Body of pancreas (tissue), 4 donors: Measurements from ENCODE around the gene MORN1. TPM values are rescaled to one million over a fixed set of nuclear protein-coding genes. Genes with fewer than 3 reads are reported as not detected.

Experiments used
- ATAC-seq: fragments of 150-250 bp; one replicate; pipeline ENCODE4 v1.9.1; 2016
- DNase-seq, 4 donors: peaks; one replicate each; pipeline ENCODE4 v3.0.0-alpha.2; 2019
- H3K27ac ChIP-seq, 4 donors: fragments of 200-600 bp; sonication (generic); 1 replicate in 3 of 4; 2 replicates in 1 of 4; pipeline versions ENCODE4 v1.5.1 to v1.6.1; 2016 to 2019; ENCODE audit warnings: mild to moderate bottlenecking in 1 of 4, mixed read lengths in 1 of 4, moderate library complexity in 1 of 4
- H3K27me3 ChIP-seq, 2 donors: fragments of 200-600 bp; sonication (generic); one replicate each; pipeline ENCODE4 v1.6.0; 2016; ENCODE audit warnings: mild to moderate bottlenecking in 1 of 2
- H3K36me3 ChIP-seq, 2 donors: fragments of 200-600 bp; sonication (generic); replicated peaks in 1 of 2; 2 replicates each; pipeline ENCODE4 v1.5.1; 2016; ENCODE audit warnings: low read depth in 2 of 2; ENCODE audit not compliant: insufficient read depth in 1 of 2
- H3K4me1 ChIP-seq: fragments of 200-600 bp; sonication (generic); one replicate; pipeline ENCODE4 v1.6.0; 2016
- H3K4me3 ChIP-seq, 2 donors: fragments of 200-600 bp; sonication (generic); 1 replicate in 1 of 2; 2 replicates in 1 of 2; pipeline ENCODE4 v1.5.1; 2016 to 2019
- H3K9me3 ChIP-seq, 3 donors: fragments of 200-600 bp; sonication (generic); 1 replicate in 2 of 3; 2 replicates in 1 of 3; pipeline ENCODE4 v1.5.1; 2016
- POLR2A ChIP-seq, 3 donors: fragments of 450-650 bp; IDR thresholded peaks; one replicate each; pipeline ENCODE4 v1.6.1; 2016; ENCODE audit warnings: antibody characterized with exemption in 3 of 3, mild to moderate bottlenecking in 2 of 3
- WGBS, 2 donors: methylation state at CpG; one replicate each; pipeline ENCODE4 v1.1.5; 2017; 5-methylcytosine and 5-hydroxymethylcytosine counted together
- intact Hi-C: fragments of 100-400 bp; cut with DNase I; formaldehyde crosslinking; loops from one replicate; pipeline ENCODE4 v1.15.1; 2023
- total RNA-seq, 2 donors: library from RNA; depleted of rRNA; stranded (reverse); fragments of >200 nt; gene quantifications; one replicate each; pipeline ENCODE4 v1.1.0, GENCODE V29; 2016
- TF ChIP-seq, protein P1 (sequence below), 7 experiments: fragments of 450-650 bp in 4 of 7; fragments of 200-600 bp in 3 of 7; sonication (generic) in 3 of 7; IDR thresholded peaks; one replicate each; pipeline ENCODE4 v1.5.1; 2016 to 2019; ENCODE audit warnings: antibody characterized with exemption in 7 of 7

The MORN1 gene
- total RNA-seq, 2 donors from 2014 or later: 7.0 to 17.8 TPM

DNA sequence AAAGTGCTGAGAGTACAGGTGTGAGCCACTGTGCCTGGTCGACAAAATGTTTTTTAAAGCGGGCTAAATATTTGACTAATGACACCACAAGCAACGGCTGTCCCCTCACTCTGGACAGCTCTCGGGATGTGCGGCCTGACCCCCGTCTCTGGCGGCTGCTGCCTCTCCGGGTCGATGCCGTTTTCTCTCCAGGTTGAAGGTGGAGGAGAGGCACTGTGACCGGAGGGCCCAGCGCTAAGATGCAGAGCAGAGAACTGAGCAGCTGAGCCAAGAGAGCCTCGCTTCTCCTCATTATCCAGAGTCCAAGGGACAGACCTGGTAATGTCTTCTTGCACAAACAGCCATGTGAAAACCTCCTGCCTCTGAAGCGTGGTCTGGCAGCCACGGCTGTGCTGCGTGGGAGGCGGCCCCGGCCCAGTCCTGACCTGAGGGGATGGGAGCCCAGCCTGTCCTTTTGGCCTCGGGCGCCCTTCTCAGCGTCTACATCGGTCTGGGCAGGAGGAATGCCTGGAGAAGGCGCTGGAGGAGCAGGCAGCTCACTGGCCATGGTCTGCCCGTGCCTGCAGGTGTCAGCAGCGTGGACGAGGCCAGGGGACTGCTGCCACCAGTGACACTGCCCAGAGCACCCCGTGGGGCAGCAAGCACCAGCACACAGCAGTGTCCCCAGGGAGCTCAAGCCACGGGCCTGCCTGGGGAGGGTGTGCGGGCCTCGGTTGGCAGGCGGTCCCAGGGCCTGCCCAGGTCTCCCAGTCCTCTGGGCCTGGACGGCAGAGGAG lies 10.3 kb downstream of the MORN1 start:
- DNase-seq: no peak

DNA sequence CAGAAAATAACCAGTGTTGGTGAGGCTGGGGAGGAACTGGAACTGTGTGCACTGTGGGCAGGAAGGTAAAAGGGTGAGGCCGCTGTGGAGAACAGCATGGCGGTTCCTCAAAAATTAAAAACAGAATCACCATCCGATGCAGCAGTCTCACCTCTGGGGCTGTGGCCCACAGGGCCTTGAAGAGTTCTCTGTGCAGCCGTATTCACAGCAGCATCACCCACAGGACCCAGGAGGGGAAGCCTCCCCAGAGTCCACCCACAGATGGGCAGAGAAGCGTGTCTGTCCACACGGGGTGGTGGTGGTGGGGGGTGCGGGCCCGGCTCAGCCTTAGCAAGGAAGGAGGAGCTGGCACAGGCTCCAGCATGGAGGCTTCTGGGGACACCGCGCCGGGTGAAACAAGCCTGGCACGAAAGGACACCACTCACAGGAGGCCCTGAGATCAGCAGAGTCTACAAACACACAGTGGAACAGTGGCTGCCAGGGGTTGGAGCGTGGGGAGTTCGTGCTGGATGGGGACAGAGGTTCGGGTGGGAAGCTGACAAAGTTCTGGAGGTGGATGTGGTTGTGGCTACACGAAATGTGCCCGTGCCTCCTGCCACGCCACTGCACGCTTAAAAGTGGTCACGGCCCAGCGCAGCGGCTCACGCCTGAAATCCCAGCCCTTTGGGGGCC lies 11.5 kb downstream of the MORN1 start:
- Histone ChIP-seq H3K9me3 (no peaks in the 10 kb centered on the region), H3K27me3 (no peaks in the 10 kb centered on the region), H3K36me3 (no peaks in the 10 kb centered on the region), H3K27ac (no peak overlapping the region), H3K4me1 (peaks cover 7% of the 10 kb centered on the region), H3K4me3 (no peak overlapping the region)
- TF ChIP-seq, protein P1, sequence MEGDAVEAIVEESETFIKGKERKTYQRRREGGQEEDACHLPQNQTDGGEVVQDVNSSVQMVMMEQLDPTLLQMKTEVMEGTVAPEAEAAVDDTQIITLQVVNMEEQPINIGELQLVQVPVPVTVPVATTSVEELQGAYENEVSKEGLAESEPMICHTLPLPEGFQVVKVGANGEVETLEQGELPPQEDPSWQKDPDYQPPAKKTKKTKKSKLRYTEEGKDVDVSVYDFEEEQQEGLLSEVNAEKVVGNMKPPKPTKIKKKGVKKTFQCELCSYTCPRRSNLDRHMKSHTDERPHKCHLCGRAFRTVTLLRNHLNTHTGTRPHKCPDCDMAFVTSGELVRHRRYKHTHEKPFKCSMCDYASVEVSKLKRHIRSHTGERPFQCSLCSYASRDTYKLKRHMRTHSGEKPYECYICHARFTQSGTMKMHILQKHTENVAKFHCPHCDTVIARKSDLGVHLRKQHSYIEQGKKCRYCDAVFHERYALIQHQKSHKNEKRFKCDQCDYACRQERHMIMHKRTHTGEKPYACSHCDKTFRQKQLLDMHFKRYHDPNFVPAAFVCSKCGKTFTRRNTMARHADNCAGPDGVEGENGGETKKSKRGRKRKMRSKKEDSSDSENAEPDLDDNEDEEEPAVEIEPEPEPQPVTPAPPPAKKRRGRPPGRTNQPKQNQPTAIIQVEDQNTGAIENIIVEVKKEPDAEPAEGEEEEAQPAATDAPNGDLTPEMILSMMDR (IDR thresholded peaks at IDR 0.05): no peak
- TF ChIP-seq POLR2A (IDR thresholded peaks at IDR 0.05): no peak
- DNase-seq (no peak), ATAC-seq (no peak)
- intact Hi-C loops: loop anchor here (5.0 kb wide), 1 partner anchor 183 kb away; no protein-coding TSS in a partner anchor
- WGBS, 2 donors: 81 to 86% methylated on average over 22 to 23 of the region's 23 CpGs

More for the DNA sequence above, 10.3 kb downstream of the MORN1 start:
- Histone ChIP-seq H3K9me3 (no peaks in the 10 kb centered on the region), H3K4me3 (no peak overlapping the region), H3K4me1 (peaks cover 7% of the 10 kb centered on the region), H3K27me3 (no peaks in the 10 kb centered on the region), H3K27ac (no peak overlapping the region), H3K36me3 (no peaks in the 10 kb centered on the region)
- ATAC-seq: no peak
- TF ChIP-seq, protein P1 (IDR thresholded peaks at IDR 0.05): no peak
- no peak for TF ChIP-seq POLR2A (IDR thresholded peaks at IDR 0.05)
- 73 to 82% methylated on average over 9 to 32 of the region's 32 CpGs for WGBS, 2 donors
- intact Hi-C loops: loop anchor here (5.0 kb wide), 1 partner anchor 184 kb away; no protein-coding TSS in a partner anchor

DNA sequence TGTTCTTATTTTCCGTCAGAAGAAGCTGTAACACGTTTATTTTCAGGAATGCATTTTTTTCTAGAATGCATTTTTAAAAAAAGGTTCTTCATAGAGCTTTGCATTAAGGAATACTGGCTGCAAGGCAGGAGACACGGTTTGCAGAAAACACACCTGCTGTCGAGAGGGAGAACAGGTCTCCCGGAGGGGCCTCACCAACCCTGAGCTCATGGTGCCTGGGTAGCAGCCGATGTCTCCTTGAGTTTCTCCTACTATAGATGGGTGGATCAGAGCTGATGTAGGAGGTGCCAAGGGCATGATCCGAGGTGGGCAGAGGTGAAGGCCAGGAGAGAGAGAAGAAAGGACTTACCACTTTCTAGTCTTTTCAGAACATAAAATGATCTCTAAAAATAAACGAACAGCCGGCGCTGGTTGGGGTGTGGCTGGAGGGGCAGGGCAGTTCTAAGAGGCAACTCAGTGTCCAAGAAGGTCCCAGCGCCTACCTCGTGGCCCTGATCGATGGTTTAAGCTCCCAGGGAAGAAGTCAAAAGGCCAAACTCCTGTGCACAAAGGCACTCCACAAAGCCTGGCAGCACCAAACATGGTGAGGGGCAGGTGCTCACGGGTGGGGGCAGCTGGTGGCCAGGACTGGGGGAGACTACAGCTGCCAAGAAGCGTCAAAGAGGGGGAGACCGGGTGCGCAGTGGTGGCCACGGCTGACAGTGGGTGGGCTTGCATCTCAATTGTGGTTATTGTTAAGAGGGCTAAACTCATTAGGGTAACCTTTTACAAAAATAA lies 12.2 kb downstream of the MORN1 start:
- Histone ChIP-seq H3K27ac (no peak overlapping the region), H3K27me3 (no peaks in the 10 kb centered on the region), H3K36me3 (no peaks in the 10 kb centered on the region), H3K4me3 (no peak overlapping the region), H3K4me1 (peaks cover 7% of the 10 kb centered on the region), H3K9me3 (no peaks in the 10 kb centered on the region)
- DNase-seq (no peak), ATAC-seq (no peak)
- TF ChIP-seq, protein P1 (IDR thresholded peaks at IDR 0.05): no peak
- no peak for TF ChIP-seq POLR2A (IDR thresholded peaks at IDR 0.05)
- WGBS, 2 donors: 76 to 77% methylated on average over 18 of the region's 18 CpGs
- intact Hi-C loops: no loop called here

DNA sequence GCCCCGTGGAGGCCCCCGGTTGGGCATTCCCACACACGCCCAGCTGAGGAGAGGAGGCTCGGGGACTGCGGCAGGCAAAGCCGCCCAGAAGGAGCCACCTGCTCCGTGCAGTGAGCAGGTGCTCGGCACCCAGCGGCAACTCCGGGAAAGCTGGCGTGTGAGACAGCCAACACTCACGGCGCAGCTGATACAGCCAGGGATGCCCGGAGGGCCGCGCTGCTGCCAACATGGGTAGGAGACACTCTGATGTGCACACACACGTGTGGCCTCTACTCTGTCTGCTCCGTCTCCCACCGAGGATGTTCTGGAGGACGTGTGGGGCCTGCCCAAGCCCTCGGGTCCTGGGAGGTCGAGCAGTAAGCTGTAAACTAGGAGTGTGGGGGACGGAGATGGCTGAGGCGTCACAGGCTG lies 12.9 kb downstream of the MORN1 start:
- Histone ChIP-seq H3K9me3 (no peaks in the 10 kb centered on the region), H3K27ac (no peak overlapping the region), H3K27me3 (no peaks in the 10 kb centered on the region), H3K4me3 (no peak overlapping the region), H3K36me3 (no peaks in the 10 kb centered on the region), H3K4me1 (peaks cover 7% of the 10 kb centered on the region)
- no peak for DNase-seq
- ATAC-seq: no peak
- WGBS, 2 donors: 87% methylated on average over 24 of the region's 24 CpGs; no CpG with 5 or more reads in 1 of the 2 donors
- TF ChIP-seq, protein P1 (IDR thresholded peaks at IDR 0.05): no peak
- TF ChIP-seq POLR2A (IDR thresholded peaks at IDR 0.05): no peak
- intact Hi-C loops: no loop called here
